NB4 (cell line): ENCODE data around the gene PITPNC1.

Source experiments
- DNase-seq: peaks from one replicate; pipeline ENCODE4 v3.0.0; 2010; ENCODE audit warnings: low read depth
- H3K4me3 ChIP-seq: one replicate; pipeline ENCODE4 v1.5.1; 2011; ENCODE audit warnings: mild to moderate bottlenecking, low read depth, low read length, moderate library complexity
- CTCF ChIP-seq: IDR thresholded peaks from one replicate; pipeline ENCODE4 v1.5.1; 2012; ENCODE audit warnings: low read depth, low read length
- MAX ChIP-seq: IDR thresholded peaks from 2 replicates; pipeline ENCODE4 v1.6.1; 2011; ENCODE audit warnings: low read depth, low read length
- MYC ChIP-seq: IDR thresholded peaks from 2 replicates; pipeline ENCODE4 v1.6.1; 2011; ENCODE audit warnings: low read depth, low read length
- POLR2A ChIP-seq: IDR thresholded peaks from 2 replicates; pipeline ENCODE4 v1.6.1; 2011; ENCODE audit warnings: mild to moderate bottlenecking; ENCODE audit not compliant: insufficient read length; ENCODE audit errors: extremely low read depth

The PITPNC1 gene

GRCh38 chr17:67662712-67663111 lies 285.6 kb downstream of the PITPNC1 start:
- TF ChIP-seq POLR2A (no peak), MAX (no peak), CTCF (no peak), MYC (no peak)
- no peak overlapping the region for H3K4me3 ChIP-seq
- no peak for DNase-seq

- no peak overlapping the region for H3K4me3 ChIP-seq
- no peak for TF ChIP-seq MYC
- no peak for DNase-seq
These were observed 286.4 kb downstream of the PITPNC1 start for GRCh38 chr17:67663457-67663856.

DNA sequence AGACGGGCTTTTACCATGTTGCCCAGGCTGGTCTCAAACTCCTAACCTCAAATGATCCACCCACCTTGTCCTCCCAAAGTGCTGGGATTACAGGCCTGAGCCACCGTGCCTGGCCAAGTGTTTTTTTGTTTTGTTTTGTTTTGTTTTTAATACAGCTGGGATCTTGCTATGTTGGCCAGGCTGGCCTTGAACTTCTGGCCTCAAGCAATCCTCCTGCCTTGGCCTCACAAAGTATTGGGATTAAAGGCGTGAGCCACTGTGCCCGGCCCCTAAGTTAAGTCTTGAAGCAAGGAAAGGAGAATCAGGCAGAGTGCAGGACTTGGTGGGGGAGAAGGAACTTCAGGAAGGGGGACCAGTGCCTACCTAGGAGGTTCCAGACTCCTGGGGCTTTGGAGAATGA lies 288.9 kb downstream of the PITPNC1 start:
- TF ChIP-seq POLR2A (no peak), MAX (no peak), MYC (no peak), CTCF (no peak)
- H3K4me3 ChIP-seq: no peak overlapping the region
- DNase-seq: no peak

GRCh38 chr17:67666710-67667109 lies 289.6 kb downstream of the PITPNC1 start:
- no peak overlapping the region for H3K4me3 ChIP-seq
- no peak for TF ChIP-seq MYC
- no peak for TF ChIP-seq CTCF
- TF ChIP-seq POLR2A: no peak
- TF ChIP-seq MAX: no peak
- DNase-seq: no peak

- TF ChIP-seq CTCF (no peak), MYC (no peak), POLR2A (no peak), MAX (no peak)
- DNase-seq: no peak
- H3K4me3 ChIP-seq: no peak overlapping the region
These were observed 294.4 kb downstream of the PITPNC1 start for GRCh38 chr17:67671493-67671892.

- H3K4me3 ChIP-seq: no peak overlapping the region
- DNase-seq: no peak
- TF ChIP-seq MYC (no peak), POLR2A (no peak), CTCF (no peak), MAX (no peak)
These were observed 295.7 kb downstream of the PITPNC1 start for GRCh38 chr17:67672592-67673335.
